ENCODE results near the gene USP6NL. TPM values are rescaled to one million over a fixed set of nuclear protein-coding genes. Genes with fewer than 3 reads are reported as not detected.

The USP6NL gene
- polyA plus RNA-seq, 1 of the 3 experiments (the other 2 are of a cell fraction), result 8.9 TPM

GRCh38 chr10:11560076-11560709 lies 51.3 kb downstream of the USP6NL start:
- H3K9me3 ChIP-seq, result no peaks in the 10 kb centered on the region; the same call in 1 of the 2 replicates
- no peak overlapping the region for H3K4me3 ChIP-seq (ENCODE audit: low read depth in 2 of 2, low read length in 1 of 2)
- H3K36me3 ChIP-seq (replicated peaks in 1 of 2; ENCODE audit: control insufficient read depth in 1 of 2, insufficient read depth in 2 of 2, low read length in 1 of 2), result peaks cover 2 to 7% of the 10 kb centered on the region in 2 experiments
- no peak overlapping the region for H2AFZ ChIP-seq (ENCODE audit: low read depth)
- no peaks in the 10 kb centered on the region for H4K20me1 ChIP-seq (ENCODE audit: insufficient read depth)
- CTCF ChIA-PET, result interaction anchor here (0.6 to 1.1 kb wide), 4 partner anchors 8 to 654 kb away, joined by 3 to 5 read pairs (median 3); no protein-coding TSS in a partner anchor
- WGBS (ENCODE audit: low lambda C conversion rate), result 78% methylated on average over 4 of the region's 4 CpGs
- peaks cover 4% of the 10 kb centered on the region for H3F3A ChIP-seq (replicated peaks; ENCODE audit: insufficient read depth)
- TF ChIP-seq FOXM1 (IDR thresholded peaks at IDR 0.05; ENCODE audit: low read depth), result no peak
- TF ChIP-seq RCOR1 (IDR thresholded peaks at IDR 0.05; ENCODE audit: low read length), result no peak
- TF ChIP-seq GABPA (IDR thresholded peaks at IDR 0.05; ENCODE audit: low read depth), result no peak
- no peak for TF ChIP-seq FOXJ3 (CRISPR knock-in tag; IDR thresholded peaks at IDR 0.05)
- TF ChIP-seq, protein P1, sequence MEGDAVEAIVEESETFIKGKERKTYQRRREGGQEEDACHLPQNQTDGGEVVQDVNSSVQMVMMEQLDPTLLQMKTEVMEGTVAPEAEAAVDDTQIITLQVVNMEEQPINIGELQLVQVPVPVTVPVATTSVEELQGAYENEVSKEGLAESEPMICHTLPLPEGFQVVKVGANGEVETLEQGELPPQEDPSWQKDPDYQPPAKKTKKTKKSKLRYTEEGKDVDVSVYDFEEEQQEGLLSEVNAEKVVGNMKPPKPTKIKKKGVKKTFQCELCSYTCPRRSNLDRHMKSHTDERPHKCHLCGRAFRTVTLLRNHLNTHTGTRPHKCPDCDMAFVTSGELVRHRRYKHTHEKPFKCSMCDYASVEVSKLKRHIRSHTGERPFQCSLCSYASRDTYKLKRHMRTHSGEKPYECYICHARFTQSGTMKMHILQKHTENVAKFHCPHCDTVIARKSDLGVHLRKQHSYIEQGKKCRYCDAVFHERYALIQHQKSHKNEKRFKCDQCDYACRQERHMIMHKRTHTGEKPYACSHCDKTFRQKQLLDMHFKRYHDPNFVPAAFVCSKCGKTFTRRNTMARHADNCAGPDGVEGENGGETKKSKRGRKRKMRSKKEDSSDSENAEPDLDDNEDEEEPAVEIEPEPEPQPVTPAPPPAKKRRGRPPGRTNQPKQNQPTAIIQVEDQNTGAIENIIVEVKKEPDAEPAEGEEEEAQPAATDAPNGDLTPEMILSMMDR (IDR thresholded peaks at IDR 0.05), result no peak
- TF ChIP-seq NFIC (IDR thresholded peaks at IDR 0.05; ENCODE audit: borderline replicate concordance), result no peak
- no peak for TF ChIP-seq RFX5 (IDR thresholded peaks at IDR 0.05; ENCODE audit: low read length)
- no peak for TF ChIP-seq FOSL2 (IDR thresholded peaks at IDR 0.05; ENCODE audit: borderline replicate concordance, low read depth)
- H3K4me2 ChIP-seq, result no peak overlapping the region
- DNase-seq, result no peak
- no peaks in the 10 kb centered on the region for H3K9me2 ChIP-seq
- H3K27me3 ChIP-seq (ENCODE audit: insufficient read depth), result no peaks in the 10 kb centered on the region
- peaks cover 50% of the 10 kb centered on the region for H3K79me2 ChIP-seq (ENCODE audit: insufficient read depth)
- no peak overlapping the region for H3K9ac ChIP-seq
- H3K27ac ChIP-seq (ENCODE audit: low read depth in 2 of 2, low read length in 1 of 2), result no peak overlapping the region
- peaks cover 0 to 3% of the 10 kb centered on the region in 2 experiments; a peak in 3 of 4 replicates for H3K4me1 ChIP-seq (ENCODE audit: control insufficient read depth in 1 of 2, insufficient read depth in 2 of 2, low read depth in 1 of 2, low read length in 1 of 2)
- POLR2A ChIA-PET, result no interaction called here

DNA sequence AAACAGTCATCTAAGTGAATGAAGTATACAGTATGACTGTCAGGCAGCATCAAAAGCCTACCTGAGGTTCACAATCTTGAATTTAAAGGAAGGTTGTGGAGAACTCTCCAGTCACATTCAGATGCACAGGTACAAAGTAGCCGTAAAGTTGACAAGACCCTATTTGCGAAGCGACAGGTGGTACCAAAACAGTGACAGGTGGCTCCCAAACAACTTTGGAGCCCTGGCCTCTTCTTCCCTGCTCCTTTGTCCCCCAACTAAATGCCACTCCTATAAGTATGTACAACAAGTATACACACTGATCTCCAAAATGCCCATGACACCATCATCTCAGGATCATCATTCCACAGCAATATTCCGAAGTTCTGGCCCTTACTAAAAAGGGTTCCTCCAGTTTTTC lies 53.5 kb downstream of the USP6NL start:
- H4K20me1 ChIP-seq (ENCODE audit: insufficient read depth), result no peaks in the 10 kb centered on the region
- 96% methylated on average over 4 of the region's 4 CpGs for WGBS (ENCODE audit: low lambda C conversion rate)
- POLR2A ChIA-PET, result no interaction called here
- TF ChIP-seq GABPA (IDR thresholded peaks at IDR 0.05; ENCODE audit: low read depth), result no peak
- no peak for TF ChIP-seq RAD21 (IDR thresholded peaks at IDR 0.05; ENCODE audit: low read length)
- no peak for TF ChIP-seq RCOR1 (IDR thresholded peaks at IDR 0.05; ENCODE audit: low read length)
- TF ChIP-seq, protein P2, sequence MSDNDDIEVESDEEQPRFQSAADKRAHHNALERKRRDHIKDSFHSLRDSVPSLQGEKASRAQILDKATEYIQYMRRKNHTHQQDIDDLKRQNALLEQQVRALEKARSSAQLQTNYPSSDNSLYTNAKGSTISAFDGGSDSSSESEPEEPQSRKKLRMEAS (IDR thresholded peaks at IDR 0.05; ENCODE audit: low read depth), result no peak
- no peak for TF ChIP-seq FOXM1 (IDR thresholded peaks at IDR 0.05; ENCODE audit: low read depth)
- TF ChIP-seq, protein P3, sequence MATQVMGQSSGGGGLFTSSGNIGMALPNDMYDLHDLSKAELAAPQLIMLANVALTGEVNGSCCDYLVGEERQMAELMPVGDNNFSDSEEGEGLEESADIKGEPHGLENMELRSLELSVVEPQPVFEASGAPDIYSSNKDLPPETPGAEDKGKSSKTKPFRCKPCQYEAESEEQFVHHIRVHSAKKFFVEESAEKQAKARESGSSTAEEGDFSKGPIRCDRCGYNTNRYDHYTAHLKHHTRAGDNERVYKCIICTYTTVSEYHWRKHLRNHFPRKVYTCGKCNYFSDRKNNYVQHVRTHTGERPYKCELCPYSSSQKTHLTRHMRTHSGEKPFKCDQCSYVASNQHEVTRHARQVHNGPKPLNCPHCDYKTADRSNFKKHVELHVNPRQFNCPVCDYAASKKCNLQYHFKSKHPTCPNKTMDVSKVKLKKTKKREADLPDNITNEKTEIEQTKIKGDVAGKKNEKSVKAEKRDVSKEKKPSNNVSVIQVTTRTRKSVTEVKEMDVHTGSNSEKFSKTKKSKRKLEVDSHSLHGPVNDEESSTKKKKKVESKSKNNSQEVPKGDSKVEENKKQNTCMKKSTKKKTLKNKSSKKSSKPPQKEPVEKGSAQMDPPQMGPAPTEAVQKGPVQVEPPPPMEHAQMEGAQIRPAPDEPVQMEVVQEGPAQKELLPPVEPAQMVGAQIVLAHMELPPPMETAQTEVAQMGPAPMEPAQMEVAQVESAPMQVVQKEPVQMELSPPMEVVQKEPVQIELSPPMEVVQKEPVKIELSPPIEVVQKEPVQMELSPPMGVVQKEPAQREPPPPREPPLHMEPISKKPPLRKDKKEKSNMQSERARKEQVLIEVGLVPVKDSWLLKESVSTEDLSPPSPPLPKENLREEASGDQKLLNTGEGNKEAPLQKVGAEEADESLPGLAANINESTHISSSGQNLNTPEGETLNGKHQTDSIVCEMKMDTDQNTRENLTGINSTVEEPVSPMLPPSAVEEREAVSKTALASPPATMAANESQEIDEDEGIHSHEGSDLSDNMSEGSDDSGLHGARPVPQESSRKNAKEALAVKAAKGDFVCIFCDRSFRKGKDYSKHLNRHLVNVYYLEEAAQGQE (IDR thresholded peaks at IDR 0.05; ENCODE audit: low read depth, low read length), result no peak
- TF ChIP-seq ELF1 (IDR thresholded peaks at IDR 0.05), result no peak
- TF ChIP-seq, protein P4, sequence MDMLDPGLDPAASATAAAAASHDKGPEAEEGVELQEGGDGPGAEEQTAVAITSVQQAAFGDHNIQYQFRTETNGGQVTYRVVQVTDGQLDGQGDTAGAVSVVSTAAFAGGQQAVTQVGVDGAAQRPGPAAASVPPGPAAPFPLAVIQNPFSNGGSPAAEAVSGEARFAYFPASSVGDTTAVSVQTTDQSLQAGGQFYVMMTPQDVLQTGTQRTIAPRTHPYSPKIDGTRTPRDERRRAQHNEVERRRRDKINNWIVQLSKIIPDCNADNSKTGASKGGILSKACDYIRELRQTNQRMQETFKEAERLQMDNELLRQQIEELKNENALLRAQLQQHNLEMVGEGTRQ (IDR thresholded peaks at IDR 0.05; ENCODE audit: borderline replicate concordance, low read depth, low read length), result no peak
- TF ChIP-seq TCF12 (IDR thresholded peaks at IDR 0.05), result no peak
- TF ChIP-seq EP300 (IDR thresholded peaks at IDR 0.05; ENCODE audit: borderline replicate concordance in 1 of 2, low read depth in 1 of 2, low read length in 1 of 2), result no peak
- no peak for TF ChIP-seq SMC3 (IDR thresholded peaks at IDR 0.05; ENCODE audit: low read depth, low read length)
- no peak for TF ChIP-seq MEF2A (IDR thresholded peaks at IDR 0.05; ENCODE audit: borderline replicate concordance, low read depth)
- no peak for TF ChIP-seq EZH2phosphoT487 (IDR thresholded peaks at IDR 0.05; ENCODE audit: borderline replicate concordance, low read depth)
- TF ChIP-seq ZBTB33 (IDR thresholded peaks at IDR 0.05; ENCODE audit: borderline replicate concordance, low read depth), result no peak

More for the DNA sequence above, 53.5 kb downstream of the USP6NL start:
- DNase-seq, result no peak
- no peak overlapping the region for H3K4me2 ChIP-seq
- peaks cover 7% of the 10 kb centered on the region for H3F3A ChIP-seq (replicated peaks; ENCODE audit: insufficient read depth)
- no peaks in the 10 kb centered on the region for H3K27me3 ChIP-seq (ENCODE audit: insufficient read depth)
- no peak overlapping the region for H3K4me3 ChIP-seq (ENCODE audit: low read depth in 2 of 2, low read length in 1 of 2)
- CTCF ChIA-PET, result no interaction called here
- no peak overlapping the region for H3K27ac ChIP-seq (ENCODE audit: low read depth in 2 of 2, low read length in 1 of 2)
- H3K9me3 ChIP-seq, result no peaks in the 10 kb centered on the region; the same call in 1 of the 2 replicates
- H3K9ac ChIP-seq, result no peak overlapping the region
- no peak overlapping the region for H2AFZ ChIP-seq (ENCODE audit: low read depth)
- H3K4me1 ChIP-seq (ENCODE audit: control insufficient read depth in 1 of 2, insufficient read depth in 2 of 2, low read depth in 1 of 2, low read length in 1 of 2), result peaks cover 0 to 3% of the 10 kb centered on the region in 2 experiments; a peak in 2 of 4 replicates
- peaks cover 55% of the 10 kb centered on the region for H3K79me2 ChIP-seq (ENCODE audit: insufficient read depth)
- H3K9me2 ChIP-seq, result no peaks in the 10 kb centered on the region
- peaks cover 2 to 7% of the 10 kb centered on the region in 2 experiments for H3K36me3 ChIP-seq (replicated peaks in 1 of 2; ENCODE audit: control insufficient read depth in 1 of 2, insufficient read depth in 2 of 2, low read length in 1 of 2)
